ENCODE measurements around the gene ABR.

ABR gene

DNA sequence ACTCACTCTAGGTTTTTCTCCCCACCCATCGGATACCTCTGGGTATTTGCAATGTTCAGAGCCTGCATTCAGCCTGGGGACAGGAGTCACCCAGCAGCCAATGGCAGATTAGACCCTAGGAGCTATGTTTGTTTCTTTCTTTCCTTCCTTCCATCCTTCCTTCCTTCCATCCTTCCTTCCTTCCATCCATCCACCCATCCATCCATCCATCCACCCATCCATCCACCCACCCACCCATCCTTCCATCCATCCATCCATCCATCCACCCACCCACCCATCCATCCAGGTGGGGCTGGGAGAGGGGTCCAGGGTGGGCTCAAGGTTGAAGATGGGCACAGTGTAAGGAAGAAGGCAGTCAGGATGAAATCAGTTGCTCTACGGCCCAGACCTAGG lies 142.9 kb downstream of the ABR start:
- Histone ChIP-seq H3K27me3 (replicated peaks in 2 of 5; ENCODE audit: control insufficient read depth in 4 of 5, insufficient read depth in 5 of 5, low read length in 4 of 5) (peaks cover 0 to 2% (median 0%) of the 10 kb centered on the region in 5 experiments), H3K36me3 (ENCODE audit: control insufficient read depth in 4 of 4, insufficient read depth in 4 of 4, low read length in 3 of 4) (peaks cover 0 to 26% (median 3%) of the 10 kb centered on the region in 4 experiments), H3K4me3 (ENCODE audit: control insufficient read depth in 1 of 7, extremely low read depth in 1 of 7, insufficient read depth in 4 of 7, low read depth in 2 of 7, low read length in 6 of 7) (no peak overlapping the region), H3K9me3 (ENCODE audit: control extremely low read depth in 1 of 5, control insufficient read depth in 4 of 5, insufficient read depth in 2 of 5, low read depth in 1 of 5, low read length in 4 of 5) (no peaks in the 10 kb centered on the region), H3K4me1 (ENCODE audit: control extremely low read depth in 1 of 4, control insufficient read depth in 4 of 4, insufficient read depth in 4 of 4, low read length in 3 of 4) (peaks cover 0 to 39% (median 32%) of the 10 kb centered on the region in 4 experiments), H3K27ac (ENCODE audit: insufficient read depth in 1 of 2, low read depth in 1 of 2, low read length in 2 of 2, poor library complexity in 1 of 2, severe bottlenecking in 2 of 2) (no peak overlapping the region)
- ChIA-PET POLR2A (no interaction called here), CTCF (interaction anchor here (1.2 to 2.1 kb wide), 2 partner anchors 19 to 38 kb away, joined by 3 to 6 read pairs; no protein-coding TSS in a partner anchor)
- 94% methylated on average over 2 of the region's 2 CpGs for WGBS (ENCODE audit: insufficient coverage)
- no peak for DNase-seq

DNA sequence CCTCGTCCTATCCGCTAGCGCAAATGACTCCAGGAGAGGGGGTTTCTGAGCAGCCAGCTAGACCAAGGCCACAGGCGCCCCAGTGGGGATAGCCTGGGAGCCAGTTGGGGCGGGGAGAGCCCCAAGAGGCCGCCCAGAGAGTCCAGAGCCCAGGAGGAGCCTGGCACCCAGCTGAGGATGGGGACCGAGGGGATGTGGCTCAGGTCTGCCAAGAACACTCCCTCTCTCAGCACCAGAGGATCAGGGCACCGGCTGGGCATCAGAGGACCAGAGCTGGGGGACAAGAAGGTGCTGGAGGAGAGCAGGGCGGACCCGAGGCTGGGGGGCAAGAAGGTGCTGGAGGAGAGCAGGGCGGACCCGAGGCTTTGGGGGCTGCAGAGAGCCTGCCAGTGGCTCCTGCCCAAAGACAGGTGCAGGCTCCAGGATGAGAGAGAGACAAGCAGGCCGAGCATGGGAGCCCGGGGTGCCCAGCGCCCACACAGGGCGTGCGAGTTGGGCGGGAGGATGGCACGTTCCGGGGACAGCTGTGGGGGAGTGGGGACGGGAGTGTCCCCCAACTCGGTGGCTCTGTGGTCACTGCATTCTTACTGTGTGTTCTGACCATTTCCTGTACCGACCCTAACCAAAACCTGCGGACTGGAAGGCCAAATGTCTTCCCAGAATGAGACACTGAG lies 143.5 kb downstream of the ABR start:
- no peak overlapping the region for H3K4me3 ChIP-seq (ENCODE audit: control insufficient read depth in 1 of 7, extremely low read depth in 1 of 7, insufficient read depth in 4 of 7, low read depth in 2 of 7, low read length in 6 of 7)
- WGBS (ENCODE audit: insufficient coverage): 96% methylated on average over 19 of the region's 24 CpGs
- ChIA-PET CTCF (interaction anchor here (1.2 to 2.1 kb wide), 2 partner anchors 19 to 37 kb away, joined by 3 to 6 read pairs; no protein-coding TSS in a partner anchor), POLR2A (no interaction called here)
- DNase-seq: no peak
- H3K27me3 ChIP-seq (replicated peaks in 2 of 5; ENCODE audit: control insufficient read depth in 4 of 5, insufficient read depth in 5 of 5, low read length in 4 of 5): peaks cover 0 to 2% (median 0%) of the 10 kb centered on the region in 5 experiments
- H3K4me1 ChIP-seq (ENCODE audit: control extremely low read depth in 1 of 4, control insufficient read depth in 4 of 4, insufficient read depth in 4 of 4, low read length in 3 of 4): peaks cover 0 to 39% (median 32%) of the 10 kb centered on the region in 4 experiments
- no peak overlapping the region for H3K27ac ChIP-seq (ENCODE audit: insufficient read depth in 1 of 2, low read depth in 1 of 2, low read length in 2 of 2, poor library complexity in 1 of 2, severe bottlenecking in 2 of 2)
- no peaks in the 10 kb centered on the region for H3K9me3 ChIP-seq (ENCODE audit: control extremely low read depth in 1 of 5, control insufficient read depth in 4 of 5, insufficient read depth in 2 of 5, low read depth in 1 of 5, low read length in 4 of 5)
- H3K36me3 ChIP-seq (ENCODE audit: control insufficient read depth in 4 of 4, insufficient read depth in 4 of 4, low read length in 3 of 4): peaks cover 0 to 24% (median 3%) of the 10 kb centered on the region in 4 experiments

GRCh38 chr17:1035546-1036170 lies 144.1 kb downstream of the ABR start:
- peaks cover 0 to 34% (median 25%) of the 10 kb centered on the region in 4 experiments for H3K4me1 ChIP-seq (ENCODE audit: control extremely low read depth in 1 of 4, control insufficient read depth in 4 of 4, insufficient read depth in 4 of 4, low read length in 3 of 4)
- WGBS (ENCODE audit: insufficient coverage): 74% methylated on average over 9 of the region's 17 CpGs
- POLR2A ChIA-PET: no interaction called here
- H3K27ac ChIP-seq (ENCODE audit: insufficient read depth in 1 of 2, low read depth in 1 of 2, low read length in 2 of 2, poor library complexity in 1 of 2, severe bottlenecking in 2 of 2): no peak overlapping the region
- DNase-seq: peak in 1 of 3 donors; percentile 9
- peaks cover 0 to 21% (median 3%) of the 10 kb centered on the region in 4 experiments for H3K36me3 ChIP-seq (ENCODE audit: control insufficient read depth in 4 of 4, insufficient read depth in 4 of 4, low read length in 3 of 4)
- H3K27me3 ChIP-seq (replicated peaks in 2 of 5; ENCODE audit: control insufficient read depth in 4 of 5, insufficient read depth in 5 of 5, low read length in 4 of 5): peaks cover 0 to 2% (median 0%) of the 10 kb centered on the region in 5 experiments
- CTCF ChIA-PET: interaction anchor here (1.2 to 2.1 kb wide), 2 partner anchors 20 to 36 kb away, joined by 3 to 6 read pairs; no protein-coding TSS in a partner anchor
- H3K4me3 ChIP-seq (ENCODE audit: control insufficient read depth in 1 of 7, extremely low read depth in 1 of 7, insufficient read depth in 4 of 7, low read depth in 2 of 7, low read length in 6 of 7): no peak overlapping the region
- H3K9me3 ChIP-seq (ENCODE audit: control extremely low read depth in 1 of 5, control insufficient read depth in 4 of 5, insufficient read depth in 2 of 5, low read depth in 1 of 5, low read length in 4 of 5): no peaks in the 10 kb centered on the region

DNA sequence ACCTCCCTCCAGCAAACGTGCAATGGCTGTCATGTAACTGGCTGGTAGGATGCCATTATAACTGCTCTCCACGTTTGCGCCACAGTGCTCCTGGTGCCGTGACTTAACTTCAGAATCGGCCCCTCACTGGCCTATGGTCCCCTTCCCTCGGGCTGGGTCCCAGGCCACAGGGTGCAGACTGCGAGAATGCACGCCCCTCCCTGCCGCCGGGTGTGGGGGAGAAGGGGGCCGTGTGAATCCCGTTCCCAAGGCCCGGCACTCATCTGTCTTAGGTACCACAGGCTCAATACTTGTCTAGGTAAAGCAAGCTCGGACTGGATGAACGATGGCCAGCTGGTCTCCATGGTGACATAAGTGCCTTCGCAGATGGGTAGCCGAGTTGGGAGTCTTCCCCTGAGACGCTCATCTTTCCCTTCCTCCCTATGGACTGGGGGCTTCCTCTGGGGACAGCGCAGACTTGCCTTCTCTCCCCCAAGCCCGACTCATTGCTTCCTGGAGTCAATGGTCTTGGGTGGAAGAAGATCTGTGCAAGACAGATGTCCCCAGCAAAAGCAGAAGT lies 145.1 kb downstream of the ABR start:
- Histone ChIP-seq H3K27me3 (replicated peaks in 2 of 5; ENCODE audit: control insufficient read depth in 4 of 5, insufficient read depth in 5 of 5, low read length in 4 of 5) (peaks cover 0 to 2% (median 0%) of the 10 kb centered on the region in 5 experiments), H3K4me3 (ENCODE audit: control insufficient read depth in 1 of 7, extremely low read depth in 1 of 7, insufficient read depth in 4 of 7, low read depth in 2 of 7, low read length in 6 of 7) (no peak overlapping the region), H3K4me1 (ENCODE audit: control extremely low read depth in 1 of 4, control insufficient read depth in 4 of 4, insufficient read depth in 4 of 4, low read length in 3 of 4) (peaks cover 0 to 24% (median 16%) of the 10 kb centered on the region in 4 experiments), H3K27ac (ENCODE audit: insufficient read depth in 1 of 2, low read depth in 1 of 2, low read length in 2 of 2, poor library complexity in 1 of 2, severe bottlenecking in 2 of 2) (no peak overlapping the region), H3K9me3 (ENCODE audit: control extremely low read depth in 1 of 5, control insufficient read depth in 4 of 5, insufficient read depth in 2 of 5, low read depth in 1 of 5, low read length in 4 of 5) (no peaks in the 10 kb centered on the region), H3K36me3 (ENCODE audit: control insufficient read depth in 4 of 4, insufficient read depth in 4 of 4, low read length in 3 of 4) (peaks cover 0 to 23% (median 3%) of the 10 kb centered on the region in 4 experiments)
- DNase-seq: no peak
- POLR2A ChIA-PET: no interaction called here
- CTCF ChIA-PET: no interaction called here
- 93% methylated on average over 18 of the region's 20 CpGs for WGBS (ENCODE audit: insufficient coverage)

- H3K27me3 ChIP-seq (replicated peaks in 2 of 5; ENCODE audit: control insufficient read depth in 4 of 5, insufficient read depth in 5 of 5, low read length in 4 of 5): peaks cover 0 to 2% (median 0%) of the 10 kb centered on the region in 5 experiments
- peaks cover 0 to 21% (median 4%) of the 10 kb centered on the region in 4 experiments for H3K36me3 ChIP-seq (ENCODE audit: control insufficient read depth in 4 of 4, insufficient read depth in 4 of 4, low read length in 3 of 4)
- peak in 2 of 3 donors; percentile 59 to 74 for DNase-seq
- H3K27ac ChIP-seq (ENCODE audit: insufficient read depth in 1 of 2, low read depth in 1 of 2, low read length in 2 of 2, poor library complexity in 1 of 2, severe bottlenecking in 2 of 2): no peak overlapping the region
- POLR2A ChIA-PET: no interaction called here
- CTCF ChIA-PET: interaction anchor here (0.9 to 1.0 kb wide), 2 partner anchors 10 to 25 kb away, joined by 3 read pairs; no protein-coding TSS in a partner anchor
- WGBS (ENCODE audit: insufficient coverage): 20% methylated on average over 8 of the region's 11 CpGs
- no peak overlapping the region for H3K4me3 ChIP-seq (ENCODE audit: control insufficient read depth in 1 of 7, extremely low read depth in 1 of 7, insufficient read depth in 4 of 7, low read depth in 2 of 7, low read length in 6 of 7)
- H3K4me1 ChIP-seq (ENCODE audit: control extremely low read depth in 1 of 4, control insufficient read depth in 4 of 4, insufficient read depth in 4 of 4, low read length in 3 of 4): peaks cover 0 to 16% (median 8%) of the 10 kb centered on the region in 4 experiments
- H3K9me3 ChIP-seq (ENCODE audit: control extremely low read depth in 1 of 5, control insufficient read depth in 4 of 5, insufficient read depth in 2 of 5, low read depth in 1 of 5, low read length in 4 of 5): no peaks in the 10 kb centered on the region
Observed at GRCh38 chr17:1033503-1033902, 146.3 kb downstream of the ABR start.

DNA sequence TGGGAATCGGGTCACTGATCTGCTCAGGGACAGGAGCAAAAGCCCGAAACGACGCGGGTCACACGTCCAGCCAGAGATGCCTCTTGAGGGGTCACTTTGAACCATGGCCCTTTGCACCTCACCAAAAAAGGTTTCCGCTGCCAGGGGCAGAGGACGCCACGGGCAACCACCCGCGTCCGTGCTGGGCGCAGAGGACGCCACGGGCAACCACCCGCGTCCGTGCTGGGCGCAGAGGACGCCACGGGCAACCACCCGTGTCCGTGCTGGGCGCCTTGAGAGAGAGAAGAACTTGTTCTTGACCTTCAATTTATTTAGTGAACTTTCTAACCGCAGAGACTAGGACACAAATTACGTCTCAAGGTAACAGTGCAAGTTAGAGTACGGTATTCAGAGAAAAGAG lies 147.4 kb downstream of the ABR start:
- 93% methylated on average over 12 of the region's 27 CpGs for WGBS (ENCODE audit: insufficient coverage)
- Histone ChIP-seq H3K4me3 (ENCODE audit: control insufficient read depth in 1 of 7, extremely low read depth in 1 of 7, insufficient read depth in 4 of 7, low read depth in 2 of 7, low read length in 6 of 7) (no peak overlapping the region), H3K9me3 (ENCODE audit: control extremely low read depth in 1 of 5, control insufficient read depth in 4 of 5, insufficient read depth in 2 of 5, low read depth in 1 of 5, low read length in 4 of 5) (no peaks in the 10 kb centered on the region), H3K27ac (ENCODE audit: insufficient read depth in 1 of 2, low read depth in 1 of 2, low read length in 2 of 2, poor library complexity in 1 of 2, severe bottlenecking in 2 of 2) (no peak overlapping the region), H3K27me3 (replicated peaks in 2 of 5; ENCODE audit: control insufficient read depth in 4 of 5, insufficient read depth in 5 of 5, low read length in 4 of 5) (peaks cover 0 to 2% (median 0%) of the 10 kb centered on the region in 5 experiments), H3K4me1 (ENCODE audit: control extremely low read depth in 1 of 4, control insufficient read depth in 4 of 4, insufficient read depth in 4 of 4, low read length in 3 of 4) (peaks cover 0 to 16% (median 8%) of the 10 kb centered on the region in 4 experiments), H3K36me3 (ENCODE audit: control insufficient read depth in 4 of 4, insufficient read depth in 4 of 4, low read length in 3 of 4) (peaks cover 0 to 16% (median 4%) of the 10 kb centered on the region in 4 experiments)
- no peak for DNase-seq
- POLR2A ChIA-PET: no interaction called here
- CTCF ChIA-PET: no interaction called here
